Esophagus squamous epithelium (tissue), 4 donors: Measurements from ENCODE around the gene CSF1R.

ENCODE experiments used
- POLR2A ChIP-seq, 4 donors: fragments of 450-650 bp; IDR thresholded peaks; one replicate each; pipeline ENCODE4 v1.6.1; 2017; ENCODE audit warnings: antibody characterized with exemption in 4 of 4, mild to moderate bottlenecking in 4 of 4, moderate library complexity in 3 of 4
- TF ChIP-seq, protein P1 (sequence below), 6 experiments: fragments of 450-650 bp in 4 of 6; fragments of 200-600 bp in 2 of 6; sonication (generic) in 2 of 6; IDR thresholded peaks; one replicate each; pipeline ENCODE4 v1.5.1; 2016 to 2019; ENCODE audit warnings: antibody characterized with exemption in 6 of 6, mild to moderate bottlenecking in 4 of 6, moderate library complexity in 4 of 6

DNA sequence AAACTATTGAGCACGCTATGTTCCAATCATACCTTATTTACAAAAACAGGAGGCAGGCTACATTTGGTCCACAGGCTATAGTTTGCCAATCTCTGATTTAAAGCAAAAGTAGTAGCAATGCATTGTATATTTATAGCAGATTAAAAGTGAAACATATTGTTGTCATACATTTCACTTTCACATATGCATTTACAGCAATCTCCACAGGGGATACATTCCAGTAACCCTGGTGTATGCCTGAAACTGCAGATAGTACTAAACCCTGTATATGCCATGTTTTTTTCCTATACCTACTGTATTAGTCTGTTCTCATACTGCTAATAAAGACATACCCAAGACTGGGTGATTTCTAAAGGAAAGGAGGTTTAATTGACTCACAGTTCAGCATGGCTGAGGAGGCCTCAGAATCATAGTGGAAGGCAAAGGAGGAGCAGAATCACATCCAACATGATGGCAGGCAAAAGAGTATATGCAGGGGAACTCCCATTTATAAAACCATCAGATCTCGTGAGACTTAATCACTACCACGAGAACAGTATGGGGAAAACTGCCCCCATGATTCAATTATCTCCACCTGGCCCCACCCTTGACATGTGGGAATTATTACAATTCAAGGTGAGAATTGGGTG is 5.9 kb upstream of the CSF1R start:
- TF ChIP-seq, protein P1, sequence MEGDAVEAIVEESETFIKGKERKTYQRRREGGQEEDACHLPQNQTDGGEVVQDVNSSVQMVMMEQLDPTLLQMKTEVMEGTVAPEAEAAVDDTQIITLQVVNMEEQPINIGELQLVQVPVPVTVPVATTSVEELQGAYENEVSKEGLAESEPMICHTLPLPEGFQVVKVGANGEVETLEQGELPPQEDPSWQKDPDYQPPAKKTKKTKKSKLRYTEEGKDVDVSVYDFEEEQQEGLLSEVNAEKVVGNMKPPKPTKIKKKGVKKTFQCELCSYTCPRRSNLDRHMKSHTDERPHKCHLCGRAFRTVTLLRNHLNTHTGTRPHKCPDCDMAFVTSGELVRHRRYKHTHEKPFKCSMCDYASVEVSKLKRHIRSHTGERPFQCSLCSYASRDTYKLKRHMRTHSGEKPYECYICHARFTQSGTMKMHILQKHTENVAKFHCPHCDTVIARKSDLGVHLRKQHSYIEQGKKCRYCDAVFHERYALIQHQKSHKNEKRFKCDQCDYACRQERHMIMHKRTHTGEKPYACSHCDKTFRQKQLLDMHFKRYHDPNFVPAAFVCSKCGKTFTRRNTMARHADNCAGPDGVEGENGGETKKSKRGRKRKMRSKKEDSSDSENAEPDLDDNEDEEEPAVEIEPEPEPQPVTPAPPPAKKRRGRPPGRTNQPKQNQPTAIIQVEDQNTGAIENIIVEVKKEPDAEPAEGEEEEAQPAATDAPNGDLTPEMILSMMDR (IDR thresholded peaks at IDR 0.05), result no peak
- TF ChIP-seq POLR2A (IDR thresholded peaks at IDR 0.05), result no peak
